Measurements from ENCODE around the gene NAXE.

The NAXE gene

DNA sequence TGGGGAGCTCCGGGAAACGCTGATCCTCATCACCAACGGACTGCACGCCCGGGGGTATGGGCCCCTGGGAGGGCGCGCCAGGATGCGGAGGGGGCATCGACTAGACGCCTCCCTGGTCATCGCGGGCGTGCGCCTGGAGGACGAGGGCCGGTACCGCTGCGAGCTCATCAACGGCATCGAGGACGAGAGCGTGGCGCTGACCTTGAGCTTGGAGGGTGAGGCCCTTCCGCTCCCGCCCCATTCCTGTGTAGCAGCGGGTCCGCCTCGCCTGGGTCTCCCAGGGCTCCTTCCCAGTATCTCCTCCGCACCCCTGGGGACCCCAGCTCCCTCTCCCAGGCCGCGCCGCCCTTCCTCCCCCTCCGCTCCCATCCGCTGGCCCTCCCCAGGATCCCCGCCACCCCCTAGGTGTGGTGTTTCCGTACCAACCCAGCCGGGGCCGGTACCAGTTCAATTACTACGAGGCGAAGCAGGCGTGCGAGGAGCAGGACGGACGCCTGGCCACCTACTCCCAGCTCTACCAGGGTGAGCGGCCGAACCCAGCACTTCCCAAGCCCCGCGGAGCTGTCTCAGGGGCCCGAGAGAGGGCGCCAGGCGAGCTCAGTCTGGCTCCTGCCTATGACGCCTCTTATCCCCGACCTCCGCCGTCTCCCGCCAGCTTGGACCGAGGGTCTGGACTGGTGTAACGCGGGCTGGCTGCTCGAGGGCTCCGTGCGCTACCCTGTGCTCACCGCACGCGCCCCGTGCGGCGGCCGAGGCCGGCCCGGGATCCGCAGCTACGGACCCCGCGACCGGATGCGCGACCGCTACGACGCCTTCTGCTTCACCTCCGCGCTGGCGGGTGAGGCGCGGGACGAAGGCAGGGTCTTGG lies 32.6 kb downstream of the NAXE start:
- Histone ChIP-seq H3K4me2 (ENCODE audit: insufficient read depth, low read length, poor library complexity, severe bottlenecking) (peak overlapping the region; percentile 93), H2BK12ac (ENCODE audit: low read length) (peak overlapping the region; percentile 32), H3K18ac (ENCODE audit: low read length) (peak overlapping the region; percentile 86), H3K79me1 (ENCODE audit: low read depth, low read length) (no peaks in the 10 kb centered on the region), H3K4ac (ENCODE audit: low read length) (no peak overlapping the region), H3K14ac (ENCODE audit: low read length) (peak overlapping the region; percentile 78), H3K27me3 (ENCODE audit: control insufficient read depth in 3 of 3, insufficient read depth in 3 of 3, low read depth in 1 of 3, low read length in 3 of 3) (peaks cover 23 to 68% (median 58%) of the 10 kb centered on the region in 3 experiments), H3K4me3 (ENCODE audit: low read length in 2 of 2) (peak overlapping the region; percentile 31 to 85), H2BK15ac (ENCODE audit: low read length) (peak overlapping the region; percentile 81), H4K8ac (ENCODE audit: low read depth, low read length) (no peak overlapping the region), H3K9ac (ENCODE audit: low read depth, low read length, poor library complexity) (peak overlapping the region; percentile 88), H3K4me1 (ENCODE audit: control insufficient read depth in 2 of 2, insufficient read depth in 1 of 2, low read depth in 1 of 2, low read length in 2 of 2) (peaks cover 6% of the 10 kb centered on the region in 2 donors), H3K27ac (replicated peaks; ENCODE audit: low read length) (no peak overlapping the region), H4K91ac (ENCODE audit: low read depth, low read length, poor library complexity) (no peak overlapping the region), H3K36me3 (replicated peaks in 1 of 2; ENCODE audit: control insufficient read depth in 2 of 2, insufficient read depth in 2 of 2, low read length in 2 of 2) (no peaks in the 10 kb centered on the region), H2BK5ac (ENCODE audit: low read length) (peak overlapping the region; percentile 34), H2AFZ (ENCODE audit: low read length) (peak overlapping the region; percentile 87), H2BK120ac (ENCODE audit: low read depth, low read length) (no peak overlapping the region), H3K9me3 (replicated peaks in 1 of 2; ENCODE audit: control insufficient read depth in 2 of 2, insufficient read depth in 1 of 2, low read depth in 1 of 2, low read length in 2 of 2) (peaks cover 0 to 4% of the 10 kb centered on the region in 2 donors), H2AK5ac (ENCODE audit: low read depth, low read length) (peak overlapping the region; percentile 96), H3K23ac (ENCODE audit: low read depth, low read length, poor library complexity) (peak overlapping the region; percentile 92)
- no CpG with 5 or more reads among the region's 87 CpGs for WGBS, 2 donors (ENCODE audit: extremely low coverage in 2 of 2, insufficient read length in 2 of 2, insufficient replicate concordance in 1 of 2)
- DNase-seq (ENCODE audit: low spot score) = peak; percentile 65

- peak overlapping the region; percentile 31 to 85 for H3K4me3 ChIP-seq (ENCODE audit: low read length in 2 of 2)
- H2AFZ ChIP-seq (ENCODE audit: low read length) = peak overlapping the region; percentile 87
- peaks cover 23 to 62% (median 52%) of the 10 kb centered on the region in 3 experiments for H3K27me3 ChIP-seq (ENCODE audit: control insufficient read depth in 3 of 3, insufficient read depth in 3 of 3, low read depth in 1 of 3, low read length in 3 of 3)
- H3K4me1 ChIP-seq (ENCODE audit: control insufficient read depth in 2 of 2, insufficient read depth in 1 of 2, low read depth in 1 of 2, low read length in 2 of 2) = peaks cover 6% of the 10 kb centered on the region in 2 donors
- peak overlapping the region; percentile 88 for H3K9ac ChIP-seq (ENCODE audit: low read depth, low read length, poor library complexity)
- H3K14ac ChIP-seq (ENCODE audit: low read length) = peak overlapping the region; percentile 56
- no peak for DNase-seq (ENCODE audit: low spot score)
- H3K36me3 ChIP-seq (replicated peaks in 1 of 2; ENCODE audit: control insufficient read depth in 2 of 2, insufficient read depth in 2 of 2, low read length in 2 of 2) = no peaks in the 10 kb centered on the region
- H2BK120ac ChIP-seq (ENCODE audit: low read depth, low read length) = no peak overlapping the region
- no peak overlapping the region for H3K4ac ChIP-seq (ENCODE audit: low read length)
- H3K18ac ChIP-seq (ENCODE audit: low read length) = peak overlapping the region; percentile 85
- H3K23ac ChIP-seq (ENCODE audit: low read depth, low read length, poor library complexity) = peak overlapping the region; percentile 96
- no peaks in the 10 kb centered on the region for H3K79me1 ChIP-seq (ENCODE audit: low read depth, low read length)
- H4K91ac ChIP-seq (ENCODE audit: low read depth, low read length, poor library complexity) = no peak overlapping the region
- peak overlapping the region; percentile 24 for H2BK5ac ChIP-seq (ENCODE audit: low read length)
- peaks cover 0 to 4% of the 10 kb centered on the region in 2 donors for H3K9me3 ChIP-seq (replicated peaks in 1 of 2; ENCODE audit: control insufficient read depth in 2 of 2, insufficient read depth in 1 of 2, low read depth in 1 of 2, low read length in 2 of 2)
- WGBS, 2 donors (ENCODE audit: extremely low coverage in 2 of 2, insufficient read length in 2 of 2, insufficient replicate concordance in 1 of 2) = no CpG with 5 or more reads among the region's 55 CpGs
- H2AK5ac ChIP-seq (ENCODE audit: low read depth, low read length) = peak overlapping the region; percentile 70
- peak overlapping the region; percentile 81 for H2BK15ac ChIP-seq (ENCODE audit: low read length)
- H2BK12ac ChIP-seq (ENCODE audit: low read length) = peak overlapping the region; percentile 58
- peak overlapping the region; percentile 93 for H3K4me2 ChIP-seq (ENCODE audit: insufficient read depth, low read length, poor library complexity, severe bottlenecking)
- H3K27ac ChIP-seq (replicated peaks; ENCODE audit: low read length) = no peak overlapping the region
- no peak overlapping the region for H4K8ac ChIP-seq (ENCODE audit: low read depth, low read length)
Measured at GRCh38 chr1:156624814-156625435, 33.3 kb downstream of the NAXE start.

- H4K8ac ChIP-seq (ENCODE audit: low read depth, low read length) = no peak overlapping the region
- no peaks in the 10 kb centered on the region for H3K79me1 ChIP-seq (ENCODE audit: low read depth, low read length)
- peak overlapping the region; percentile 89 for H3K4me2 ChIP-seq (ENCODE audit: insufficient read depth, low read length, poor library complexity, severe bottlenecking)
- H3K27ac ChIP-seq (replicated peaks; ENCODE audit: low read length) = no peak overlapping the region
- peaks cover 23 to 57% (median 47%) of the 10 kb centered on the region in 3 experiments for H3K27me3 ChIP-seq (ENCODE audit: control insufficient read depth in 3 of 3, insufficient read depth in 3 of 3, low read depth in 1 of 3, low read length in 3 of 3)
- no peak overlapping the region for H2BK120ac ChIP-seq (ENCODE audit: low read depth, low read length)
- no peak overlapping the region for H3K14ac ChIP-seq (ENCODE audit: low read length)
- peak overlapping the region; percentile 86 for H2AFZ ChIP-seq (ENCODE audit: low read length)
- H3K23ac ChIP-seq (ENCODE audit: low read depth, low read length, poor library complexity) = peak overlapping the region; percentile 96
- H3K4ac ChIP-seq (ENCODE audit: low read length) = no peak overlapping the region
- H3K36me3 ChIP-seq (replicated peaks in 1 of 2; ENCODE audit: control insufficient read depth in 2 of 2, insufficient read depth in 2 of 2, low read length in 2 of 2) = no peaks in the 10 kb centered on the region
- no peak overlapping the region for H4K91ac ChIP-seq (ENCODE audit: low read depth, low read length, poor library complexity)
- H3K18ac ChIP-seq (ENCODE audit: low read length) = peak overlapping the region; percentile 89
- H3K9ac ChIP-seq (ENCODE audit: low read depth, low read length, poor library complexity) = peak overlapping the region; percentile 60
- H3K9me3 ChIP-seq (replicated peaks in 1 of 2; ENCODE audit: control insufficient read depth in 2 of 2, insufficient read depth in 1 of 2, low read depth in 1 of 2, low read length in 2 of 2) = peaks cover 0 to 4% of the 10 kb centered on the region in 2 donors
- WGBS, 2 donors (ENCODE audit: extremely low coverage in 2 of 2, insufficient read length in 2 of 2, insufficient replicate concordance in 1 of 2) = no CpG with 5 or more reads among the region's 45 CpGs
- H3K4me3 ChIP-seq (ENCODE audit: low read length in 2 of 2) = peak overlapping the region; percentile 23 to 77
- peaks cover 6% of the 10 kb centered on the region in 2 donors for H3K4me1 ChIP-seq (ENCODE audit: control insufficient read depth in 2 of 2, insufficient read depth in 1 of 2, low read depth in 1 of 2, low read length in 2 of 2)
- H2BK5ac ChIP-seq (ENCODE audit: low read length) = no peak overlapping the region
- H2AK5ac ChIP-seq (ENCODE audit: low read depth, low read length) = peak overlapping the region; percentile 70
- H2BK15ac ChIP-seq (ENCODE audit: low read length) = no peak overlapping the region
- no peak for DNase-seq (ENCODE audit: low spot score)
- peak overlapping the region; percentile 84 for H2BK12ac ChIP-seq (ENCODE audit: low read length)
Measured at GRCh38 chr1:156625436-156626078, 34.0 kb downstream of the NAXE start.

Measured in neuronal stem cell (in vitro differentiated cells).